CD4-positive, alpha-beta T cell (primary cell): Measurements from ENCODE around the gene DYNC1LI1. TPM values are rescaled to one million over a fixed set of nuclear protein-coding genes. Genes with fewer than 3 reads are reported as not detected.
A peak's percentile ranks its signal among the peaks of the same experiment; 100 is the strongest.

Source experiments
- ATAC-seq: fragments of 200-7000 bp; cut with Tn5 transposase; one replicate; pipeline ENCODE4 v1.10.0; 2022; ENCODE audit warnings: mild to moderate bottlenecking; ENCODE audit not compliant: poor library complexity
- CTCF ChIA-PET: fragments of 350-600 bp; sonication (Branson Sonifier 250); formaldehyde crosslinking; loops from one replicate; lab custom pipeline; 2021; ENCODE audit warnings: antibody characterized with exemption, inconsistent platforms; lab: Charles Lee
- POLR2A ChIA-PET: fragments of 350-600 bp; sonication (Branson Sonifier 250); formaldehyde crosslinking; loops from one replicate; lab custom pipeline; 2021; ENCODE audit warnings: antibody characterized with exemption, inconsistent platforms; lab: Charles Lee
- DNase-seq, 14 experiments: peaks; one replicate each; pipeline ENCODE4 v3.0.0-alpha.2; 2013 to 2020; ENCODE audit warnings: mixed read lengths in 2 of 14
- H3K27ac ChIP-seq, 2 donors: one replicate each; pipeline versions ENCODE4 v1.5.1 to v1.7.0; 2013; ENCODE audit warnings: low read length in 2 of 2, low read depth in 1 of 2, mild to moderate bottlenecking in 1 of 2
- H3K27me3 ChIP-seq, 2 experiments: 1 replicate in 1 of 2; 2 replicates in 1 of 2; pipeline versions ENCODE4 v1.6.1 to v1.7.0; 2013; ENCODE audit warnings: low read length in 2 of 2, control low read depth in 1 of 2, mild to moderate bottlenecking in 1 of 2, moderate library complexity in 1 of 2; ENCODE audit not compliant: insufficient read depth in 2 of 2, control insufficient read depth in 1 of 2
- H3K36me3 ChIP-seq: one replicate; pipeline ENCODE4 v1.6.1; 2013; ENCODE audit warnings: low read length, control low read depth; ENCODE audit not compliant: insufficient read depth
- H3K4me1 ChIP-seq: one replicate; pipeline ENCODE4 v1.6.1; 2013; ENCODE audit warnings: low read length, control low read depth; ENCODE audit not compliant: insufficient read depth
- H3K4me3 ChIP-seq: one replicate; pipeline ENCODE4 v1.5.1; 2013; ENCODE audit warnings: mild to moderate bottlenecking, low read length, moderate library complexity
- H3K9me3 ChIP-seq, 2 experiments: 1 replicate in 1 of 2; 2 replicates in 1 of 2; pipeline versions ENCODE4 v1.6.1 to v1.7.0; 2013; ENCODE audit warnings: low read length in 2 of 2, mild to moderate bottlenecking in 2 of 2, control low read depth in 1 of 2, moderate library complexity in 1 of 2; ENCODE audit not compliant: control insufficient read depth in 1 of 2, insufficient read depth in 1 of 2
- H3K27ac Mint-ChIP-seq: one replicate; pipeline ENCODE4 v1.8.0; 2020; ENCODE audit warnings: mixed read lengths
- H3K27me3 Mint-ChIP-seq: one replicate; pipeline ENCODE4 v1.8.0; 2021; ENCODE audit warnings: mixed read lengths
- H3K36me3 Mint-ChIP-seq: one replicate; pipeline ENCODE4 v1.8.0; 2021; ENCODE audit warnings: low read depth, mixed read lengths
- H3K4me1 Mint-ChIP-seq: one replicate; pipeline ENCODE4 v1.8.0; 2021; ENCODE audit warnings: low read depth, mixed read lengths
- H3K4me3 Mint-ChIP-seq: one replicate; pipeline ENCODE4 v1.8.0; 2020; ENCODE audit warnings: mild to moderate bottlenecking, mixed read lengths
- H3K9me3 Mint-ChIP-seq: one replicate; pipeline ENCODE4 v1.8.0; 2020; ENCODE audit warnings: mixed read lengths
- intact Hi-C, 2 experiments: fragments of 100-400 bp; cut with DNase I in 1 of 2; cut with micrococcal nuclease in 1 of 2; formaldehyde crosslinking; loops; one replicate each; pipeline versions ENCODE4 v1.15.1 to v1.9.0; 2023 to 2025; cut with DNase I, micrococcal nuclease
- total RNA-seq, 174 experiments: library from RNA in 2 of 174; stranded (reverse) in 2 of 174; gene quantifications; one replicate each; pipeline ENCODE4 v1.2.3 and lab custom pipeline; 2021 to 2026
- TF ChIP-seq, protein P1 (sequence below): fragments of 200-600 bp; IDR thresholded peaks from one replicate; pipeline ENCODE4 v1.8.0; 2022; ENCODE audit warnings: antibody characterized with exemption, mild to moderate bottlenecking

The DYNC1LI1 gene
- total RNA-seq, 2 experiments from 2014 or later: 28.1 to 28.3 TPM

DNA sequence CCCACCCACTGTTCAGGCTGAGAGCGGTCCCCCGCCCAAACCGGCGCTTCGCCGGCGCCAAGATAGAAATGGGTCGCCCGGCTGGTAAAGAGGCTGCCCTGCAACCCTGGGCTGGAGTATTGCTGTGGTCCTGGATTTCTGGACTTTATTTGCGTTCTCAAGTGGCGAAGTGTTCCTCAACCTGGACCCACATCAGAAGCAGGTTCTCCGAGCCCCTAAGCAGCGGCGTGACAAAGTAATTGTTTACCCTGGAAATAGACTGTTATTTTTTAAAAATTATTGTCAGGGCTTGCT lies 481 bp upstream of the DYNC1LI1 start:
- ChIA-PET CTCF (no interaction called here), POLR2A (no interaction called here)
- ATAC-seq (no peak), DNase-seq (no peak)
- Histone ChIP-seq H3K9me3 (no peaks in the 10 kb centered on the region), H3K27me3 (no peaks in the 10 kb centered on the region), H3K36me3 (peaks cover 1% of the 10 kb centered on the region), H3K4me1 (peaks cover 16% of the 10 kb centered on the region), H3K27ac (peak overlapping the region; percentile 46 to 72), H3K4me3 (peak overlapping the region; percentile 76)
- intact Hi-C loops: loop anchor here (2.0 to 10.0 kb wide), 5 partner anchors 56 to 464 kb away; partner anchors contain the start of gene GPD1L (in 1 of the 2)
- Mint-ChIP-seq H3K4me1 (peaks cover 39% of the 10 kb centered on the region), H3K27me3 (no peaks in the 10 kb centered on the region), H3K9me3 (no peaks in the 10 kb centered on the region), H3K4me3 (peak overlapping the region; percentile 94), H3K36me3 (peaks cover 5% of the 10 kb centered on the region), H3K27ac (peak overlapping the region; percentile 74)
- TF ChIP-seq, protein P1, sequence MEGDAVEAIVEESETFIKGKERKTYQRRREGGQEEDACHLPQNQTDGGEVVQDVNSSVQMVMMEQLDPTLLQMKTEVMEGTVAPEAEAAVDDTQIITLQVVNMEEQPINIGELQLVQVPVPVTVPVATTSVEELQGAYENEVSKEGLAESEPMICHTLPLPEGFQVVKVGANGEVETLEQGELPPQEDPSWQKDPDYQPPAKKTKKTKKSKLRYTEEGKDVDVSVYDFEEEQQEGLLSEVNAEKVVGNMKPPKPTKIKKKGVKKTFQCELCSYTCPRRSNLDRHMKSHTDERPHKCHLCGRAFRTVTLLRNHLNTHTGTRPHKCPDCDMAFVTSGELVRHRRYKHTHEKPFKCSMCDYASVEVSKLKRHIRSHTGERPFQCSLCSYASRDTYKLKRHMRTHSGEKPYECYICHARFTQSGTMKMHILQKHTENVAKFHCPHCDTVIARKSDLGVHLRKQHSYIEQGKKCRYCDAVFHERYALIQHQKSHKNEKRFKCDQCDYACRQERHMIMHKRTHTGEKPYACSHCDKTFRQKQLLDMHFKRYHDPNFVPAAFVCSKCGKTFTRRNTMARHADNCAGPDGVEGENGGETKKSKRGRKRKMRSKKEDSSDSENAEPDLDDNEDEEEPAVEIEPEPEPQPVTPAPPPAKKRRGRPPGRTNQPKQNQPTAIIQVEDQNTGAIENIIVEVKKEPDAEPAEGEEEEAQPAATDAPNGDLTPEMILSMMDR: no peak

DNA sequence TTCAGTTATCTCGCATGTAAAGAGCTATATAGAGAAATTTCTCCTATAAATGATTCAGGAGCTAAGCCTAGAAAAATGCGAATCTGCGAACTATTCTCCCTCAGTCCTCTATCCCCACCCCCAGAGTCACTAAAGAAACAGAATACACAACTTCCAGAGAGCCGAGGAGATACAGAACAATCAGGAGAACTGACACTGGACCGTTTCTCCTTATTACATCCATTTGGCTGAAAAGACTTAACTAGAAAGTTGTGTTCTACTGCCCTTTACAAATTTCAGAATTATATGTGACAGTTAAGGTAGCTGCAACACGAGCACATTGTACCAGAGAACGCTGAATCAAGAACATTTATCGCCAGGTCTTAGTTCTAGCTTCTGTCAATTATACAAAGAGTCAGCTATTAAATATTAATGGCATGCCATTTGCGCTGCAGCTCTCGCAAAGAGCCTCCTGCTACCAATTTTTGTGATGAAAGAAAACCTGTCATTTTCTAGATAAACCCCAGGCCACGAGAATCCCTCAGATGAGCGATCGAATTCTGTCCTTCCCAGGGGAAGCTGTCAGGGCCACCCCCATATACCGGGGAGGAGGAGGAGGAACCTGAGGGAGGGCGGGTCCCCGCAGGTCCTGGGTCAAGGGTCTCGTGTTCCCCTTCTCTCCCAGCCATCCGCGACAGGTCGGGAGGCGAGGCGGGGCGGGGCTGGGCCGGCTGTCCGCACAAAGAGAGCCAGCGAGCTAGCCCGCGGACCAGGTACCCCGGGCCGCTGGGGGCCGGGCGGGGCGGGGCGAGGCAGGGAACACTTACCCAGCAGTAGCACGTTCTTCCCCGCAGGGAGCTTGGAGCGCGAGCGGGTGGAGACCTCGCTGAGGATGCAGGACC lies 878 bp downstream of the DYNC1LI1 start:
- ATAC-seq (peak; percentile 22), DNase-seq (peak in 12 of 14 experiments; percentile 4 to 55 (median 18))
- Histone ChIP-seq H3K36me3 (peaks cover 3% of the 10 kb centered on the region), H3K9me3 (no peaks in the 10 kb centered on the region), H3K4me1 (peaks cover 20% of the 10 kb centered on the region), H3K27me3 (no peaks in the 10 kb centered on the region), H3K27ac (peak overlapping the region in 1 of 2 donors; percentile 72), H3K4me3 (peak overlapping the region; percentile 76)
- peak overlapping the region; percentile 74 for H3K27ac Mint-ChIP-seq
- peaks cover 5% of the 10 kb centered on the region for H3K36me3 Mint-ChIP-seq
- peaks cover 42% of the 10 kb centered on the region for H3K4me1 Mint-ChIP-seq
- intact Hi-C loops: loop anchor here (2.0 to 10.0 kb wide), 6 partner anchors 55 to 525 kb away; partner anchors contain the start of genes GLB1 (in 1 of the 2), GPD1L (in 1 of the 2) and TMPPE (in 1 of the 2)
- no peaks in the 10 kb centered on the region for H3K9me3 Mint-ChIP-seq
- TF ChIP-seq, protein P1: no peak
- H3K4me3 Mint-ChIP-seq: peak overlapping the region; percentile 92
- POLR2A ChIA-PET: interaction anchor here (0.7 to 2.0 kb wide), 8 partner anchors 10 to 286 kb away, joined by 3 to 12 read pairs (median 4); partner anchors contain the start of genes CMTM6 and CNOT10
- CTCF ChIA-PET: interaction anchor here (0.7 to 1.6 kb wide), 3 partner anchors 41 to 115 kb away, joined by 4 to 5 read pairs (median 4); partner anchors contain the start of gene CNOT10
- H3K27me3 Mint-ChIP-seq: no peaks in the 10 kb centered on the region

DNA sequence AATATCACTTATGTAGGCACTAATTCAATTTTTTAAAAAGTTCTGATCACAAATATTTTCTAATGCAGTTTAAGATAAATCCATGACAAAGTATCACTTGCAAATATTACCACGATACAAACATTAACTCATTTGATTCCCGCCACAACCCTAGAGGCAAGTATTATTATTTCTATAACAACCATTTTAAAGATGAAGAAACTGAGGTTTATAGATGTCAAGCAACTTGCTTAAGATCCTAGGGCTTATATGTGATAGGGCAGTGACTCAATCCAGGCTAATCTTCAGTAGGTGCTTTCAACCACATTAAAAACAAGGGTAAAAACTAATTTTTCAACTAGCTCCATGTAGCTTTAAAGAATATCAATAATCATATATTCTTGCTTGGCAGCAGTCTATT lies 1.7 kb downstream of the DYNC1LI1 start:
- H3K4me1 Mint-ChIP-seq: peaks cover 49% of the 10 kb centered on the region
- Histone ChIP-seq H3K27ac (no peak overlapping the region), H3K36me3 (peaks cover 3% of the 10 kb centered on the region), H3K27me3 (no peaks in the 10 kb centered on the region), H3K4me1 (peaks cover 20% of the 10 kb centered on the region), H3K4me3 (no peak overlapping the region), H3K9me3 (no peaks in the 10 kb centered on the region)
- H3K9me3 Mint-ChIP-seq: no peaks in the 10 kb centered on the region
- CTCF ChIA-PET: interaction anchor here (0.7 to 1.6 kb wide), 4 partner anchors 17 to 116 kb away, joined by 3 to 5 read pairs (median 4); partner anchors contain the start of gene CNOT10
- H3K36me3 Mint-ChIP-seq: peaks cover 8% of the 10 kb centered on the region
- no peaks in the 10 kb centered on the region for H3K27me3 Mint-ChIP-seq
- DNase-seq: no peak
- TF ChIP-seq, protein P1: no peak
- H3K27ac Mint-ChIP-seq: peak overlapping the region; percentile 74
- intact Hi-C loops: loop anchor here in 1 of 2 experiments (10.0 kb wide), 1 partner anchor 526 kb away; the partner anchor contains the start of genes GLB1 and TMPPE
- H3K4me3 Mint-ChIP-seq: peak overlapping the region; percentile 92
- POLR2A ChIA-PET: interaction anchor here (0.5 to 2.0 kb wide), 5 partner anchors 9 to 767 kb away, joined by 3 to 12 read pairs (median 4); partner anchors contain the start of gene CNOT10
- no peak for ATAC-seq
